Naive thymus-derived CD8-positive, alpha-beta T cell (primary cell): ENCODE data around the gene U2AF1. TPM values are rescaled to one million over a fixed set of nuclear protein-coding genes. Genes with fewer than 3 reads are reported as not detected.
"Not testable (repeated sequence)": the region's sequence is repeated elsewhere in the genome, so short reads cannot be mapped to it uniquely, and the experiment has no call there.

Experiments
- ATAC-seq, 2 donors: fragments of 150-1000 bp; cut with Tn5 transposase in 1 of 2; sonication (Bioruptor Pico), chemical (Tn5 transposase) in 1 of 2; 1 replicate in 1 of 2; 2 replicates in 1 of 2; pipeline ENCODE4 v1.10.0; 2021; ENCODE audit warnings: mild to moderate bottlenecking in 2 of 2, moderate library complexity in 2 of 2
- POLR2A ChIA-PET: fragments of 350-600 bp; sonication (Branson Sonifier 250); formaldehyde crosslinking; loops from one replicate; lab custom pipeline; 2021; ENCODE audit warnings: antibody characterized with exemption; lab: Charles Lee
- DNase-seq, 10 donors: peaks; one replicate each; pipeline versions ENCODE4 v3.0.0 to v3.0.0-alpha.2; 2020 to 2022
- H3K27ac Mint-ChIP-seq, 10 donors: one replicate each; pipeline ENCODE4 v1.8.0; 2020 to 2022; ENCODE audit warnings: mild to moderate bottlenecking in 10 of 10, mixed read lengths in 10 of 10, moderate library complexity in 4 of 10, inconsistent platforms in 1 of 10
- H3K27me3 Mint-ChIP-seq, 5 donors: one replicate each; pipeline ENCODE4 v1.8.0; 2021 to 2022; ENCODE audit warnings: mixed read lengths in 5 of 5
- H3K36me3 Mint-ChIP-seq, 3 donors: one replicate each; pipeline ENCODE4 v1.8.0; 2020 to 2022; ENCODE audit warnings: mixed read lengths in 3 of 3, mild to moderate bottlenecking in 2 of 3, inconsistent platforms in 1 of 3
- H3K4me1 Mint-ChIP-seq, 4 donors: one replicate each; pipeline ENCODE4 v1.8.0; 2021 to 2022; ENCODE audit warnings: mixed read lengths in 4 of 4
- H3K4me3 Mint-ChIP-seq, 10 donors: one replicate each; pipeline ENCODE4 v1.8.0; 2020 to 2022; ENCODE audit warnings: mild to moderate bottlenecking in 10 of 10, mixed read lengths in 10 of 10, moderate library complexity in 6 of 10, inconsistent platforms in 1 of 10
- H3K9me3 Mint-ChIP-seq, 9 donors: one replicate each; pipeline ENCODE4 v1.8.0; 2020 to 2022; ENCODE audit warnings: mixed read lengths in 9 of 9, mild to moderate bottlenecking in 3 of 9, inconsistent platforms in 1 of 9, moderate library complexity in 1 of 9
- polyA plus RNA-seq, 3 donors: library from polyadenylated mRNA; unstranded; fragments of 300-500 nt; fragmentation: Illumina TruSeq; gene quantifications; one replicate each; pipeline ENCODE4 v1.2.3, GENCODE V29; 2021
- total RNA-seq, 8 experiments: library from RNA in 2 of 8; stranded (reverse) in 2 of 8; gene quantifications; one replicate each; pipeline ENCODE4 v1.2.3 and lab custom pipeline; 2021 to 2026

The U2AF1 gene
- total and polyA plus RNA-seq, 5 experiments from 2014 or later: 33.3 to 83.0 (median 53.6) TPM

GRCh38 chr21:43104642-43105041, 2.7 kb downstream of the U2AF1 start:
- H3K9me3 Mint-ChIP-seq, POLR2A ChIA-PET, H3K27me3 Mint-ChIP-seq, H3K27ac Mint-ChIP-seq, H3K4me3 Mint-ChIP-seq, H3K36me3 Mint-ChIP-seq, H3K4me1 Mint-ChIP-seq, DNase-seq, ATAC-seq: not testable (repeated sequence)

DNA sequence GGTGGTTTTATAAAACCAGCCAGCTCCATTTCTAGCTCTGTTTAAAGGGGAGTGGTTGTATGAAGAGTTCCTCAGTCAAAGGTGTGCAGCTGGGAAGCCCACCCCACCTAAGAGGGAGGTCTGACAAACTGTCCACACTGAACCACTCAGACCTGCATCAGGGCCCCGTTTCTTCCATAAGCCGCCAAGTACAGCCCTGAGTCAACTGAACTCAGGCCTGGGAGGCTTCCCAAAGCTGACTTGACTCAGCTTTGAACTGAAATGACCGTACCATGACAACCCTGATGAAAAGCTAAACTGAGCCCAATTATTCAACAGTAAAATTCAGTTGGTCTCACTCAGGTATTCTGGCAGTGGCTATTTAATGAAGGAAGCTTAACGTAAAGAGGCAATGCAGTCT, 5.1 kb downstream of the U2AF1 start:
- POLR2A ChIA-PET: not testable (repeated sequence)

DNA sequence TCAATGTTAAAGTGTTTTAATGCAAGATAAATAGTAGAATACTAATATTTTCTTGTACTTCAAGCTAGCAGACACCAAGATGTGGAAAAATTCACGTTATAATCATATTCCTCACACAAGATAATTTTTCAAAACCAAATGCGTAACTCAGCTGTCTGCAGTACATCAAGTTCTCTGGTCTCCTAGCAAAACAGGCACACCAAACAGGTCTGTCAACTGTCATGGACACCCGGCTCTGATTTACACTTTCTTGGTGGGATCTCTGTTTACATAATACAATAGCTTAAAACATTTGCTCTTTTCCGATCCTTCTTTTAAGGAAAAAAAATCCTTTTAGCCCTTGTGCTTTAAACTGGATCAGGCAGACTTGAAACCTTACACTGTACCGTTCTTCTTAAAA, 5.7 kb downstream of the U2AF1 start:
- H3K27ac Mint-ChIP-seq, DNase-seq, POLR2A ChIA-PET, H3K27me3 Mint-ChIP-seq, H3K4me3 Mint-ChIP-seq, H3K4me1 Mint-ChIP-seq, ATAC-seq, H3K36me3 Mint-ChIP-seq, H3K9me3 Mint-ChIP-seq: not testable (repeated sequence)

More for the DNA sequence above, 5.1 kb downstream of the U2AF1 start:
- not testable (repeated sequence) for H3K36me3 Mint-ChIP-seq, H3K4me3 Mint-ChIP-seq, H3K27me3 Mint-ChIP-seq, ATAC-seq, H3K9me3 Mint-ChIP-seq, H3K27ac Mint-ChIP-seq, DNase-seq, H3K4me1 Mint-ChIP-seq

- ATAC-seq: not testable (repeated sequence)
These were observed 6.4 kb downstream of the U2AF1 start for GRCh38 chr21:43101000-43101399.

DNA sequence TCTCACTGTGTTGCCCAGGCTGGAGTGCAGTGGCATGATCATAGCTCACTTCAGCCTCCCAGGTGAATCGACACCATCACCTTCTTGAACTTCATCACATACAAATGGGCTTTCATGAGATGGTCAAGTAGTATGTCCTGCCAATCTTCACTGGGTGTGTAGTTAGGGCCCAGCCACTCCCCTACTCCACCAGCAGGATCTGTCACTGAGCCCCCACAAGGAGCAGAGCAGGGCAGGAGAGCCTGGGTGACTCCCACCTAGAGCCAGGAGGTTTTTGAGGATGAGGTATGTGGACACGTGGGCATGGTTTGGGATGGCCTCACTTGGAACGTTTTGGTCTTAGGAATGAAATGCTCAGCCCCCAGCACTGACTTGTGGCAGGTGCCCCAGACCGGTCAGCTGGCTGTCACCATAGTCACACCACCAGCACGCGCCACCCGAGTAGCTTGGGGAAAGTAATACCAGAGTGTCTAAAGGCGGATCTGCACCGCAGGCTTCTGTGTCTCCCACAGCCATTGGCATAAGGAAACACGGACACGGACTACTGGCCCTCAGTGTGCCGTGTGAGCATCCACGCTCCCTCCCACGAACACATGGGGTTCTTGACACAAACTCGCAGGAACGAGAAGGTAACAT, 15.3 kb downstream of the U2AF1 start:
- H3K4me3 Mint-ChIP-seq, H3K36me3 Mint-ChIP-seq, H3K4me1 Mint-ChIP-seq, H3K9me3 Mint-ChIP-seq, H3K27me3 Mint-ChIP-seq, H3K27ac Mint-ChIP-seq, DNase-seq, POLR2A ChIA-PET: not testable (repeated sequence)
- ATAC-seq: peak; percentile 33 to 38

More at GRCh38 chr21:43101000-43101399, 6.4 kb downstream of the U2AF1 start:
- H3K9me3 Mint-ChIP-seq, H3K36me3 Mint-ChIP-seq, H3K4me3 Mint-ChIP-seq, H3K27me3 Mint-ChIP-seq, POLR2A ChIA-PET, H3K4me1 Mint-ChIP-seq, H3K27ac Mint-ChIP-seq, DNase-seq: not testable (repeated sequence)

GRCh38 chr21:43090947-43091346, 16.4 kb downstream of the U2AF1 start:
- DNase-seq, H3K27ac Mint-ChIP-seq, H3K36me3 Mint-ChIP-seq, H3K27me3 Mint-ChIP-seq, H3K4me3 Mint-ChIP-seq, H3K9me3 Mint-ChIP-seq, POLR2A ChIA-PET, H3K4me1 Mint-ChIP-seq: not testable (repeated sequence)
- ATAC-seq: peak in 1 of 2 donors; percentile 23

- H3K36me3 Mint-ChIP-seq, POLR2A ChIA-PET, DNase-seq, ATAC-seq, H3K9me3 Mint-ChIP-seq, H3K4me3 Mint-ChIP-seq, H3K4me1 Mint-ChIP-seq, H3K27ac Mint-ChIP-seq, H3K27me3 Mint-ChIP-seq: not testable (repeated sequence)
These were observed 17.9 kb downstream of the U2AF1 start for GRCh38 chr21:43089463-43089862.

GRCh38 chr21:43082587-43083300, 24.6 kb downstream of the U2AF1 start:
- POLR2A ChIA-PET, H3K27me3 Mint-ChIP-seq, H3K4me3 Mint-ChIP-seq, H3K4me1 Mint-ChIP-seq, H3K27ac Mint-ChIP-seq, H3K9me3 Mint-ChIP-seq, ATAC-seq, DNase-seq, H3K36me3 Mint-ChIP-seq: not testable (repeated sequence)

DNA sequence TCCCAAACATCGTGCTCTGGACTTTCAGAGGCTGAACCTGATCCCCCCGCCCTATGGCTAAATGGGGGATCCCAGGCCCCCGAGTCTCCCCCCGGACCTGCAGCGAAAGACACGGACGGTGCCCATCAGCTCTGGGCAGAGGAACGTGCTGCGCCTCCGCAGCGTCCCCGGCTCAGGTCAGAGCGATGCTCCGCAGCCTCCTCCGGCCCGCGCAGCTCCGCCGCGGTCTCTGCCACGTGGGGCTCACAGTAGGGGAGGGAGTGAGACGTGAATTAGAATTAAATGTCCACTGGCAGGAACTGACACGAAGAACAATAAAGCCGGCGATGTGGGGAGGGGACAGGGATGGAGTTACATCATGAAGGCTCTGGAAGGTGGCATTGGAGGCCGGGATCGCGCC, 30.7 kb downstream of the U2AF1 start:
- peak in 1 of 2 donors; percentile 48 for ATAC-seq
- POLR2A ChIA-PET, H3K9me3 Mint-ChIP-seq, H3K27me3 Mint-ChIP-seq, H3K27ac Mint-ChIP-seq, H3K36me3 Mint-ChIP-seq, H3K4me1 Mint-ChIP-seq, H3K4me3 Mint-ChIP-seq, DNase-seq: not testable (repeated sequence)

DNA sequence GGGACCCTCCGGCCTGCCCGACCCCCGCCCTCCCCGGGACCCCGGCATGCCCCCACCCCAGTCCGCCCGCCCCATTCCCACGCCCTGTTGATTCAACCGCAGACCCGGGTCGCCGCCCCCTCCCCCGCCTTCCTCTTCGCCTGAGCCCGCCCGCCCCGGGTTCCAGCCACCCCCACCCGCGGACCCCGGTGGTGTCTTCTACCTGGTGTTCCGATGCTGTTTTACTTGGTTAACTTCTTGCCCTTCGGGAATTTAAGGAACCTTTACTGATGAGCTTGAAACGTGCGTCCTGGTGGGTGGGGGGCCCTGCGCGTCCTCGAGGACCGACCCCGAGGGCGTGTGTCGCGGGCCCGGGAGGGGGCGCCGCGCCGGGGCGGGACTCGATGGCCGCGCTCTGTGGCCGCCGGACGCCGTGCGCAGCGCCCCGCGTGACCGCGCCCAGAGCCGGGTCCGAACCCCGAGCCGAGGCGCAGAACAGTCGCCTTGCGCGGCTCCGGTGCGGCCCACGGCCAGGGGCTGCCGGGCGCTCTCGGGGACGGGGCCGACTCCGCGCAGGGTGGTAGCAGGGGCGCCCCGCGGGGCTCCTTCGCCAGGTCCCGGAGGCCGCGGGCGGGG, 31.2 kb downstream of the U2AF1 start:
- H3K36me3 Mint-ChIP-seq, H3K27ac Mint-ChIP-seq, DNase-seq, H3K27me3 Mint-ChIP-seq, POLR2A ChIA-PET, H3K4me3 Mint-ChIP-seq, H3K4me1 Mint-ChIP-seq, H3K9me3 Mint-ChIP-seq: not testable (repeated sequence)
- ATAC-seq: peak in 1 of 2 donors; percentile 37

- peak; percentile 25 to 48 for ATAC-seq
- H3K36me3 Mint-ChIP-seq, POLR2A ChIA-PET, H3K27ac Mint-ChIP-seq, H3K27me3 Mint-ChIP-seq, DNase-seq, H3K4me3 Mint-ChIP-seq, H3K4me1 Mint-ChIP-seq, H3K9me3 Mint-ChIP-seq: not testable (repeated sequence)
These were observed 32.0 kb downstream of the U2AF1 start, which contains the start of gene CBS for GRCh38 chr21:43075170-43076022. CBS (minus strand) TSS chr21:43075835; CDS start chr21:43072193, 3,642 bp downstream.

- POLR2A ChIA-PET, DNase-seq, H3K9me3 Mint-ChIP-seq, H3K27me3 Mint-ChIP-seq, H3K27ac Mint-ChIP-seq, H3K4me1 Mint-ChIP-seq, H3K36me3 Mint-ChIP-seq, H3K4me3 Mint-ChIP-seq: not testable (repeated sequence)
- ATAC-seq: peak in 1 of 2 donors; percentile 42
These were observed 32.8 kb downstream of the U2AF1 start for GRCh38 chr21:43074401-43075169.
